M059J (cell line): Measurements from ENCODE around the gene WNT16. TPM values are rescaled to one million over a fixed set of nuclear protein-coding genes. Genes with fewer than 3 reads are reported as not detected.

ENCODE experiments used
- total RNA-seq: library from RNA; depleted of rRNA; stranded (reverse); fragments of >200 nt; shearing (Covaris generic); gene quantifications from 2 replicates; pipeline ENCODE4 v1.2.3, GENCODE V29; 2014; rRNA removed

The WNT16 gene
- total RNA-seq, 1 experiment from 2014 or later, result 0.17 TPM

Other genes starting within 250 kb of the WNT16 start
- 45.2 and 65.2 TPM in 2 replicates for gene FAM3C, start 67.3 kb downstream of the WNT16 start, total RNA-seq